Gastrocnemius medialis (tissue), 4 donors: ENCODE data around the gene PPM1M. TPM values are rescaled to one million over a fixed set of nuclear protein-coding genes. Genes with fewer than 3 reads are reported as not detected.

Experiments
- ATAC-seq, 2 donors: fragments of 150-250 bp; one replicate each; pipeline ENCODE4 v1.9.1; 2016
- DNase-seq, 2 donors: peaks; one replicate each; pipeline ENCODE4 v3.0.0-alpha.2; 2019
- H3K27ac ChIP-seq, 4 donors: fragments of 200-600 bp; sonication (generic); 1 replicate in 1 of 4; 2 replicates in 3 of 4; pipeline ENCODE4 v1.5.1; 2016 to 2018; ENCODE audit warnings: mild to moderate bottlenecking in 2 of 4, moderate library complexity in 1 of 4
- H3K27me3 ChIP-seq, 3 donors: fragments of 200-600 bp; sonication (generic) in 2 of 3; 1 replicate in 1 of 3; 2 replicates in 2 of 3; pipeline versions ENCODE4 v1.5.1 to v1.6.0; 2016 to 2019; ENCODE audit warnings: mild to moderate bottlenecking in 1 of 3, moderate library complexity in 1 of 3
- H3K36me3 ChIP-seq, 2 donors: fragments of 200-600 bp; sonication (generic) in 1 of 2; one replicate each; pipeline ENCODE4 v1.5.1; 2017 to 2018
- H3K4me1 ChIP-seq, 2 donors: fragments of 200-600 bp; sonication (generic) in 1 of 2; one replicate each; pipeline ENCODE4 v1.5.1; 2016 to 2017; ENCODE audit warnings: mild to moderate bottlenecking in 2 of 2
- H3K4me3 ChIP-seq, 4 donors: fragments of 200-600 bp; sonication (generic) in 3 of 4; 1 replicate in 1 of 4; 2 replicates in 3 of 4; pipeline ENCODE4 v1.5.1; 2016 to 2019; ENCODE audit warnings: mild to moderate bottlenecking in 2 of 4
- H3K9me3 ChIP-seq, 3 donors: fragments of 200-600 bp; sonication (generic) in 2 of 3; 1 replicate in 1 of 3; 2 replicates in 2 of 3; pipeline ENCODE4 v1.5.1; 2016 to 2019
- POLR2A ChIP-seq, 2 donors: fragments of 450-650 bp; IDR thresholded peaks; one replicate each; pipeline ENCODE4 v1.6.1; 2017; ENCODE audit warnings: antibody characterized with exemption in 2 of 2, mild to moderate bottlenecking in 2 of 2, moderate library complexity in 2 of 2
- in situ Hi-C, 4 donors: fragments of 200-750 bp; cut with MboI; loops; one replicate each; pipeline versions ENCODE4 v1.15.0 to v1.8.0; 2017; ENCODE audit warnings: low sequenced_read_pairs in 4 of 4
- intact Hi-C: fragments of 100-400 bp; cut with DNase I; formaldehyde crosslinking; loops from one replicate; pipeline ENCODE4 v1.15.1; 2023; ENCODE audit warnings: low total_unique reads
- total RNA-seq, 4 donors: library from RNA; depleted of rRNA; stranded (reverse); fragments of >200 nt; gene quantifications; one replicate each; pipeline versions ENCODE4 v1.1.0 to v1.2.3, GENCODE V29; 2016
- TF ChIP-seq, protein P1 (sequence below), 5 experiments: fragments of 450-650 bp in 3 of 5; fragments of 200-600 bp in 2 of 5; sonication (generic) in 2 of 5; IDR thresholded peaks in 4 of 5; conservative IDR thresholded peaks in 1 of 5; 1 replicate in 4 of 5; 2 replicates in 1 of 5; pipeline ENCODE4 v1.5.1; 2016 to 2019; ENCODE audit warnings: antibody characterized with exemption in 5 of 5, mild to moderate bottlenecking in 3 of 5, moderate library complexity in 3 of 5

Gene PPM1M
- total RNA-seq, 4 donors from 2014 or later, result 0.97 to 5.2 (median 3.5) TPM

DNA sequence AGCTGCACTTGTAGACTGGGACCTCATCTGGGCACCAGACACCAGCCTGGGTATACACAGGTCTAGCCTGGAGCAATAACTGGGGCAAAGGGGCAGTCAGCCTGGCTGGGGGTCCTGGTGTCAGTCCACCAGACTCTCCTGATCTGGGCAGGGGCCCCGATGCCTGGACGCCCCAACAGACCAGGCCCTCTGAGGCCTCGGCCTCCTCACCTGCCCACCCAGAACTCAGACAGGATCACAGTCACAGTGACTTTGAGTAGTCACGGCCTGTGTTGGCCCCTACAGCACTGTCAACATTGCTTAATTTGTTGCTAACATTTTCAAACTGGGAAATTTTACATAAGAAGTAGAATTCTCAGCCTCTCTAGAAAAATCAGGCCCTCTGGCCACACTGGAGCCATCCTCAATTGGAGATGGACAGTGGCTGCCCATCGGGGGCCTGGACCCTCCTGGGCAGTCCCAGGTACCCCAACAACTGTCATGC, 12.4 kb upstream of the PPM1M start:
- peaks cover 51 to 57% of the 10 kb centered on the region in 2 donors for H3K4me1 ChIP-seq
- peaks cover 0 to 36% of the 10 kb centered on the region in 2 donors for H3K36me3 ChIP-seq
- ATAC-seq (no peak), DNase-seq (no peak)
- peak overlapping the region; percentile 70 to 83 (median 70) for H3K4me3 ChIP-seq
- H3K27ac ChIP-seq, result peak overlapping the region; percentile 99 to 100 (median 100)
- no peaks in the 10 kb centered on the region for H3K27me3 ChIP-seq
- TF ChIP-seq POLR2A (IDR thresholded peaks at IDR 0.05), result no peak
- TF ChIP-seq, protein P1, sequence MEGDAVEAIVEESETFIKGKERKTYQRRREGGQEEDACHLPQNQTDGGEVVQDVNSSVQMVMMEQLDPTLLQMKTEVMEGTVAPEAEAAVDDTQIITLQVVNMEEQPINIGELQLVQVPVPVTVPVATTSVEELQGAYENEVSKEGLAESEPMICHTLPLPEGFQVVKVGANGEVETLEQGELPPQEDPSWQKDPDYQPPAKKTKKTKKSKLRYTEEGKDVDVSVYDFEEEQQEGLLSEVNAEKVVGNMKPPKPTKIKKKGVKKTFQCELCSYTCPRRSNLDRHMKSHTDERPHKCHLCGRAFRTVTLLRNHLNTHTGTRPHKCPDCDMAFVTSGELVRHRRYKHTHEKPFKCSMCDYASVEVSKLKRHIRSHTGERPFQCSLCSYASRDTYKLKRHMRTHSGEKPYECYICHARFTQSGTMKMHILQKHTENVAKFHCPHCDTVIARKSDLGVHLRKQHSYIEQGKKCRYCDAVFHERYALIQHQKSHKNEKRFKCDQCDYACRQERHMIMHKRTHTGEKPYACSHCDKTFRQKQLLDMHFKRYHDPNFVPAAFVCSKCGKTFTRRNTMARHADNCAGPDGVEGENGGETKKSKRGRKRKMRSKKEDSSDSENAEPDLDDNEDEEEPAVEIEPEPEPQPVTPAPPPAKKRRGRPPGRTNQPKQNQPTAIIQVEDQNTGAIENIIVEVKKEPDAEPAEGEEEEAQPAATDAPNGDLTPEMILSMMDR (IDR thresholded peaks at IDR 0.05 in 4 of 5, conservative IDR thresholded peaks at IDR 0.05 in 1 of 5), result no peak
- no peaks in the 10 kb centered on the region for H3K9me3 ChIP-seq
- intact Hi-C loops (loop anchor here (10.0 kb wide), 1 partner anchor 612 kb away; no protein-coding TSS in a partner anchor), in situ Hi-C loops (loop anchor here in 3 of 4 donors (5.0 to 10.0 kb wide), 3 partner anchors 44 to 112 kb away; partner anchors contain the start of gene WDR82 (in 2 of the 3))

GRCh38 chr3:52233968-52234367, 11.6 kb upstream of the PPM1M start:
- intact Hi-C loops (loop anchor here (10.0 kb wide), 1 partner anchor 611 kb away; no protein-coding TSS in a partner anchor), in situ Hi-C loops (loop anchor here in 3 of 4 donors (5.0 to 10.0 kb wide), 3 partner anchors 43 to 111 kb away; partner anchors contain the start of gene WDR82 (in 2 of the 3))
- Histone ChIP-seq H3K9me3 (no peaks in the 10 kb centered on the region), H3K27ac (peak overlapping the region; percentile 99 to 100 (median 100)), H3K4me3 (peak overlapping the region; percentile 70 to 83 (median 70)), H3K27me3 (no peaks in the 10 kb centered on the region), H3K36me3 (peaks cover 0 to 28% of the 10 kb centered on the region in 2 donors), H3K4me1 (peaks cover 56 to 63% of the 10 kb centered on the region in 2 donors)
- peak in 1 of 2 donors; percentile 14 for TF ChIP-seq POLR2A (IDR thresholded peaks at IDR 0.05)
- TF ChIP-seq, protein P1 (IDR thresholded peaks at IDR 0.05 in 4 of 5, conservative IDR thresholded peaks at IDR 0.05 in 1 of 5), result no peak
- DNase-seq, result peak; percentile 49 to 79
- peak; percentile 18 to 25 for ATAC-seq

- Histone ChIP-seq H3K4me3 (peak overlapping the region; percentile 70 to 83 (median 70)), H3K36me3 (peaks cover 0 to 20% of the 10 kb centered on the region in 2 donors), H3K27ac (peak overlapping the region; percentile 99 to 100 (median 100)), H3K9me3 (no peaks in the 10 kb centered on the region), H3K27me3 (no peaks in the 10 kb centered on the region), H3K4me1 (peaks cover 59 to 67% of the 10 kb centered on the region in 2 donors)
- ATAC-seq, result peak; percentile 57 to 62
- intact Hi-C loops (loop anchor here (1.0 to 10.0 kb wide), 3 partner anchors 44 to 610 kb away; partner anchors contain the start of genes TNNC1 and WDR82), in situ Hi-C loops (loop anchor here in 3 of 4 donors (5.0 to 10.0 kb wide), 3 partner anchors 43 to 110 kb away; partner anchors contain the start of gene WDR82 (in 2 of the 3))
- peak; percentile 97 to 98 for TF ChIP-seq POLR2A (IDR thresholded peaks at IDR 0.05)
- TF ChIP-seq, protein P1 (IDR thresholded peaks at IDR 0.05 in 4 of 5, conservative IDR thresholded peaks at IDR 0.05 in 1 of 5), result peak in 2 of 5 experiments; percentile 48 to 61
- peak; percentile 86 to 93 for DNase-seq
These were observed 10.8 kb upstream of the PPM1M start for GRCh38 chr3:52234516-52235447.

- TF ChIP-seq POLR2A (IDR thresholded peaks at IDR 0.05), result no peak
- TF ChIP-seq, protein P1 (IDR thresholded peaks at IDR 0.05 in 4 of 5, conservative IDR thresholded peaks at IDR 0.05 in 1 of 5), result peak in 3 of 5 experiments; percentile 16 to 50 (median 35)
- Histone ChIP-seq H3K27ac (peak overlapping the region; percentile 99 to 100 (median 100)), H3K9me3 (no peaks in the 10 kb centered on the region), H3K36me3 (peaks cover 0 to 3% of the 10 kb centered on the region in 2 donors), H3K27me3 (no peaks in the 10 kb centered on the region), H3K4me1 (peaks cover 65 to 72% of the 10 kb centered on the region in 2 donors), H3K4me3 (no peak overlapping the region)
- ATAC-seq (peak in 1 of 2 donors; percentile 13), DNase-seq (peak in 1 of 2 donors; percentile 80)
- intact Hi-C loops, result loop anchor here (5.0 to 10.0 kb wide), 2 partner anchors 216 to 608 kb away; partner anchors contain the start of gene TNNC1
- in situ Hi-C loops, result loop anchor here in 1 of 4 donors (10.0 kb wide), 1 partner anchor 108 kb away; no protein-coding TSS in a partner anchor
These were observed 9.1 kb upstream of the PPM1M start for GRCh38 chr3:52236424-52236886.
